ENCODE results near the gene SHKBP1.

GRCh38 chr19:40578442-40578908 is 1.8 kb downstream of the SHKBP1 start:
- no peak for TF ChIP-seq CTCF (IDR thresholded peaks at IDR 0.05)
- no peak for TF ChIP-seq ZFX (IDR thresholded peaks at IDR 0.05; ENCODE audit: borderline replicate concordance)
